GM12891 (cell line): ENCODE data around the gene GPC6.

Source experiments
- DNase-seq: peaks from one replicate; pipeline ENCODE4 v3.0.0; 2011; ENCODE audit warnings: low spot score; ENCODE audit not compliant: insufficient read length
- FAIRE-seq: peaks from 2 replicates; lab custom pipeline; 2011; peaks lifted over from hg19 to GRCh38; lab: Jason Lieb, UNC
- PAX5 ChIP-seq: IDR thresholded peaks from 2 replicates; pipeline ENCODE4 v1.6.1; 2011; ENCODE audit warnings: low read length, moderate library complexity, mild to moderate bottlenecking; ENCODE audit not compliant: insufficient read depth, severe bottlenecking
- POLR2A ChIP-seq: IDR thresholded peaks from 2 replicates; pipeline ENCODE4 v1.6.1; 2011; ENCODE audit warnings: low read depth, low read length, control low read depth
- POLR2AphosphoS5 ChIP-seq: IDR thresholded peaks from 2 replicates; pipeline ENCODE4 v1.6.1; 2011; ENCODE audit warnings: low read depth, low read length, control low read depth
- POU2F2 ChIP-seq: IDR thresholded peaks from 2 replicates; pipeline ENCODE4 v1.6.1; 2011; ENCODE audit warnings: low read depth, mild to moderate bottlenecking, control low read depth, low read length, moderate library complexity
- SPI1 ChIP-seq: IDR thresholded peaks from 2 replicates; pipeline ENCODE4 v1.6.1; 2011; ENCODE audit warnings: low read depth, low read length, control low read depth
- TAF1 ChIP-seq: IDR thresholded peaks from 2 replicates; pipeline ENCODE4 v1.6.1; 2011; ENCODE audit warnings: low read depth, low read length, control low read depth

The GPC6 gene

GRCh38 chr13:93230261-93230855 is 3.8 kb downstream of the GPC6 start:
- DNase-seq (no peak), FAIRE-seq (no peak)
- TF ChIP-seq PAX5: no peak

DNA sequence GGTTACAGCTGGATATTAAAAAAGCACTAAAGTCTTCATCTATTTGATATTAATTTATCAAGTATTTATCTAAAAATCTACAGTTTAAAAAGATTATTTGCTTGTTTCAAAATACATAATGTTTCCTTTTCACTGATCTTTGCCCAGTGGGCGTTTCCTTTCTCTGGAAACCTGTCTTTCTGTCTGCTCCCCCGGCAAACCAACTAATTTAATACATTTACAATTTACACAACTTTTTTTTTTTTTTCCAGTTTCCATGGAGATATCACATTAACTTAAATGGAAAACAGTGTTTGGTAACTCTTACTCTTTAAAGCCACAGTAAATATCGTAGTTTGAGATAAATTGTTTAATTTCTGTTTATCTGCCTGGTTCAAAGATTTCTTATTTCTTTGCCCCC is 5.3 kb downstream of the GPC6 start:
- FAIRE-seq (no peak), DNase-seq (no peak)
- no peak for TF ChIP-seq POLR2A
- no peak for TF ChIP-seq TAF1
- TF ChIP-seq POLR2AphosphoS5: no peak
- TF ChIP-seq SPI1: no peak
- no peak for TF ChIP-seq POU2F2
- TF ChIP-seq PAX5: no peak

GRCh38 chr13:93233997-93234416 is 7.4 kb downstream of the GPC6 start:
- FAIRE-seq (no peak), DNase-seq (no peak)
- no peak for TF ChIP-seq POU2F2
- TF ChIP-seq POLR2A: no peak
- TF ChIP-seq TAF1: no peak
- no peak for TF ChIP-seq POLR2AphosphoS5
- no peak for TF ChIP-seq PAX5
- TF ChIP-seq SPI1: no peak

GRCh38 chr13:93234459-93234858 is 7.9 kb downstream of the GPC6 start:
- no peak for FAIRE-seq
- no peak for DNase-seq
- TF ChIP-seq TAF1 (no peak), POU2F2 (no peak), POLR2A (no peak), SPI1 (no peak), PAX5 (no peak), POLR2AphosphoS5 (no peak)

DNA sequence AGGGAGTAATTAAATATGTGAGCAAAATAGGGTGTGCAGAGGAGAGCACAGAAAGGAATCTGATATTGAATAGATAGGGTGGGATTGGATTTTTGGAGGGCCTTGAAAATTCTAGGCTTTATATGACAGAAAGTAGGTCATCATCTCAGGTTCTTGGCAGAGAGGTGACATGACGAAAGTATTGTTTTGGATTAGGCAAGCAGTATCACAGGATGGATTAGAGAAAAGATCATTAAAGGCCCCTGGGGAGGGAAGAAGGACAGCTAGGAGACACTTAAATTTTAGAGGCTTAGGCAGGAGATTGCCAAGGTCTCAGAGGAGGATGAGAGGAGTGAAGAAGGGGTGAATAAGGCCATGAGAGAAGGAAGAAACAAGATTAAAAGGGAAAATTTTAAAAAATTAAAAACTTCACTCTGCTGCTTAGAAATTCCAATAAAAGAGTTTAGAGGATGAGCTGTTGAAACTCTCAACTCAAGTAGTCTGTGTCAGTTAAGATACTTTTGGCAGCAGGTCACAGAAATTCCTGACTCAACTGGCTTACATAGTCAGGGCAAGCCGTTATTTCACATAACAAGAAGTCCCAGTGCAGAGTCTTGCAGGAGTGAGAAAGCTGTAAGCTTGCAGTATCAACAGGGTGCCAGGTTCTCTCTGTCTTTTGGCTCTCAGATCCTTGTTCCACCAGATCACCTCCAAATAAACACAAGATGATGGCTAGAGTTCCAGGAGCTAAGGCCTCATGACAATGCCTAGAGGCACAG is 8.8 kb downstream of the GPC6 start:
- no peak for FAIRE-seq
- DNase-seq: no peak
- TF ChIP-seq POLR2A: no peak
- no peak for TF ChIP-seq SPI1
- no peak for TF ChIP-seq TAF1
- TF ChIP-seq POU2F2: no peak
- TF ChIP-seq POLR2AphosphoS5: no peak
- no peak for TF ChIP-seq PAX5

DNA sequence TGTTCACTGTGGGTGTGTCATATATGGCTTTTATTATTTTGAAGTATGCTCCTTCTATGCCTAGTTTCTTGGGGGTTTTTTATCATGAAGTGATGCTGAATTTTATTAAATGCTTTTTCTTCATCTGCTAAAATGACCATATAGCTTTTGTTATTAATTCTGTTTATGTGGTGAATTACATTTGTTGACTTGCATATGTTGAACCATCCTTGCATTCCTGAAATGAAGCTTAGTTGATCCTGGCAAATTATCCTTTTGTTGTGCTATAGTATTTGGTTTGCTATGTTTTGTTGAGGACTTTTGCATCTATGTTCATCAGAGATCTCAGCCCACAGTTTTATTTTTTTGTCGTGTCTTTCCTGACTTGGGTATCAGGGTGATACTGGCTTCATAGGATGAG is 12.1 kb downstream of the GPC6 start:
- no peak for FAIRE-seq
- TF ChIP-seq PAX5: no peak
- no peak for TF ChIP-seq POLR2AphosphoS5
- TF ChIP-seq POU2F2: no peak
- TF ChIP-seq TAF1: no peak
- no peak for TF ChIP-seq SPI1
- TF ChIP-seq POLR2A: no peak

GRCh38 chr13:93243375-93244063 is 16.9 kb downstream of the GPC6 start:
- DNase-seq (no peak), FAIRE-seq (no peak)
- TF ChIP-seq PAX5: no peak
- TF ChIP-seq TAF1: no peak

More for the DNA sequence above, 12.1 kb downstream of the GPC6 start:
- DNase-seq: no peak

GRCh38 chr13:93244141-93244917 is 17.7 kb downstream of the GPC6 start:
- DNase-seq: no peak
- FAIRE-seq: no peak
- TF ChIP-seq POLR2A: no peak

DNA sequence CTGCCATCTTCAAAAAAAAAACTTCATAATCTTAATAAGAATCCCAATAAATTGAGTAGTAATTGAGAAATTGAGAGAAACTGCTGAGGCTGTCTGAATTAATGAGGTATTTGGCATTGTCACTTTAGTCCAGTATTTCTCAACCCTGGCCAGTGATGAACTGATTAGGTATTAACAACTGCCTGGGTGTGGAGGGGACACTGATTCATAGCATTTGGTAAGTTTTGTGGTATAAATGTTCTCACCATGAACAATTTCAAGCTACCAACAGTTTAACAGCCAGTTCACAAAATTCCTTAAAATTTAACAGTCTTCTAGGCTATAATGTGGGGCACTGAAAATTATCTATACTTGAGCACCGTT is 18.3 kb downstream of the GPC6 start:
- no peak for FAIRE-seq
- no peak for TF ChIP-seq SPI1
- TF ChIP-seq POLR2A: no peak
- no peak for TF ChIP-seq POU2F2
- DNase-seq: no peak

- FAIRE-seq (no peak), DNase-seq (no peak)
- TF ChIP-seq POU2F2 (no peak), POLR2A (no peak), TAF1 (no peak), PAX5 (no peak), SPI1 (no peak), POLR2AphosphoS5 (no peak)
Measured at GRCh38 chr13:93246069-93246468, 19.5 kb downstream of the GPC6 start.
